NK-92 (cell line): ENCODE results near the gene PLA2G2C.

Source experiments
- DNase-seq: peaks from one replicate; lab custom pipeline; 2025; ENCODE audit not compliant: unreplicated experiment; lab: John Stamatoyannopoulos, UW

Gene PLA2G2C

GRCh38 chr1:20158358-20159070 is 27.8 kb downstream of the PLA2G2C start:
- no peak for DNase-seq

- DNase-seq: no peak
Measured at GRCh38 chr1:20154301-20154831, 32.0 kb downstream of the PLA2G2C start.

GRCh38 chr1:20153000-20153418 is 33.3 kb downstream of the PLA2G2C start:
- DNase-seq: no peak

- no peak for DNase-seq
Measured at GRCh38 chr1:20152599-20152930, 33.8 kb downstream of the PLA2G2C start.

- DNase-seq: no peak
Measured at GRCh38 chr1:20151906-20152598, 34.3 kb downstream of the PLA2G2C start.

GRCh38 chr1:20150969-20151368 is 35.3 kb downstream of the PLA2G2C start:
- no peak for DNase-seq

- DNase-seq: no peak
Measured at GRCh38 chr1:20150326-20150705, 36.0 kb downstream of the PLA2G2C start.

GRCh38 chr1:20149601-20150325 is 36.6 kb downstream of the PLA2G2C start:
- DNase-seq: no peak

GRCh38 chr1:20148571-20149500 is 37.5 kb downstream of the PLA2G2C start:
- DNase-seq: no peak

GRCh38 chr1:20147846-20148570 is 38.3 kb downstream of the PLA2G2C start:
- no peak for DNase-seq

- DNase-seq: no peak
Measured at GRCh38 chr1:20143734-20144565, 42.4 kb downstream of the PLA2G2C start.

- DNase-seq: no peak
Measured at GRCh38 chr1:20143318-20143717, 43.0 kb downstream of the PLA2G2C start.

- DNase-seq: no peak
Measured at GRCh38 chr1:20142001-20142710, 44.2 kb downstream of the PLA2G2C start.

- DNase-seq: no peak
Measured at GRCh38 chr1:20141466-20141865, 44.9 kb downstream of the PLA2G2C start.

GRCh38 chr1:20141001-20141400 is 45.3 kb downstream of the PLA2G2C start:
- DNase-seq: no peak

- no peak for DNase-seq
Measured at GRCh38 chr1:20139776-20140612, 46.3 kb downstream of the PLA2G2C start.

- DNase-seq: no peak
Measured at GRCh38 chr1:20138961-20139550, 47.3 kb downstream of the PLA2G2C start, which contains the start of gene PLA2G2F. TSS of gene PLA2G2F (plus strand) at chr1:20139323. CDS start at chr1:20139428, 105 bp downstream.
